H1 (cell line): ENCODE data around the gene MOB2. TPM values are rescaled to one million over a fixed set of nuclear protein-coding genes. Genes with fewer than 3 reads are reported as not detected.

Experiments used
- CTCF ChIA-PET: fragments of 300-600 bp; sonication (Branson Sonifier 250); formaldehyde crosslinking; loops from one replicate; lab custom pipeline; 2021; ENCODE audit not compliant: partially characterized antibody; lab: Charles Lee
- POLR2A ChIA-PET: fragments of 300-600 bp; sonication (Branson Sonifier 250); formaldehyde crosslinking; loops from one replicate; lab custom pipeline; 2021; ENCODE audit warnings: inconsistent platforms; ENCODE audit not compliant: partially characterized antibody; lab: Charles Lee
- DNase-seq, 2 experiments: peaks; one replicate each; pipeline versions ENCODE4 v3.0.0 to v3.0.0-alpha.2; 2010 to 2022; ENCODE audit warnings: low spot score in 2 of 2, low read depth in 1 of 2, mixed read lengths in 1 of 2
- FAIRE-seq: peaks from 2 replicates; lab custom pipeline; 2011; peaks lifted over from hg19 to GRCh38; lab: Jason Lieb, UNC
- H2AFZ ChIP-seq: 2 replicates; pipeline ENCODE4 v1.8.1; 2012; ENCODE audit warnings: low read length, inconsistent platforms
- H2AK5ac ChIP-seq: 2 replicates; pipeline ENCODE4 v1.6.1; 2013; ENCODE audit warnings: low read depth, low read length
- H2BK120ac ChIP-seq: replicated peaks from 2 replicates; pipeline ENCODE3; 2013; ENCODE audit warnings: low read depth, low read length, inconsistent platforms
- H2BK12ac ChIP-seq: 2 replicates; pipeline ENCODE4 v1.6.1; 2013; ENCODE audit warnings: low read depth, low read length
- H2BK15ac ChIP-seq: 2 replicates; pipeline ENCODE4 v1.6.1; 2013; ENCODE audit warnings: low read length
- H2BK20ac ChIP-seq: 2 replicates; pipeline ENCODE4 v1.6.1; 2013; ENCODE audit warnings: low read length
- H2BK5ac ChIP-seq: 2 replicates; pipeline ENCODE4 v1.6.1; 2013; ENCODE audit warnings: low read depth, low read length
- H3K14ac ChIP-seq: 2 replicates; pipeline ENCODE4 v1.6.1; 2013; ENCODE audit warnings: inconsistent platforms; ENCODE audit not compliant: insufficient read length
- H3K18ac ChIP-seq: 2 replicates; pipeline ENCODE4 v1.6.1; 2013; ENCODE audit warnings: low read length; ENCODE audit errors: extremely low read depth
- H3K23ac ChIP-seq: 2 replicates; pipeline ENCODE4 v1.6.1; 2013; ENCODE audit warnings: inconsistent platforms; ENCODE audit not compliant: insufficient read length
- H3K23me2 ChIP-seq: 2 replicates; pipeline ENCODE4 v1.6.1; 2013; ENCODE audit warnings: low read depth, low read length
- H3K27ac ChIP-seq: 2 replicates; pipeline ENCODE4 v1.6.1; 2011; ENCODE audit warnings: low read depth, low read length, inconsistent platforms
- H3K27me3 ChIP-seq, 4 experiments: replicated peaks in 1 of 4; 1 replicate in 1 of 4; 2 replicates in 3 of 4; pipeline versions ENCODE4 v1.6.1 to v1.8.1; 2011 to 2013; ENCODE audit warnings: low read length in 3 of 4, mild to moderate bottlenecking in 3 of 4, inconsistent platforms in 2 of 4, mixed read lengths in 2 of 4, moderate library complexity in 1 of 4; ENCODE audit not compliant: control insufficient read depth in 3 of 4, insufficient read depth in 3 of 4; ENCODE audit errors: extremely low read depth in 1 of 4
- H3K36me3 ChIP-seq, 4 experiments: 2 replicates each; pipeline versions ENCODE4 v1.6.1 to v1.8.1; 2011 to 2013; ENCODE audit warnings: mild to moderate bottlenecking in 4 of 4, low read length in 3 of 4, moderate library complexity in 2 of 4, control low read depth in 1 of 4, inconsistent platforms in 1 of 4; ENCODE audit not compliant: insufficient read depth in 4 of 4, control insufficient read depth in 2 of 4
- H3K4ac ChIP-seq: replicated peaks from 2 replicates; pipeline ENCODE3; 2013; ENCODE audit warnings: low read length, low read depth, mixed read lengths, inconsistent platforms; ENCODE audit not compliant: insufficient read length
- H3K4me1 ChIP-seq, 4 experiments: replicated peaks in 1 of 4; 1 replicate in 1 of 4; 2 replicates in 3 of 4; pipeline versions ENCODE4 v1.6.1 to v1.8.1; 2011 to 2013; ENCODE audit warnings: low read length in 3 of 4, inconsistent platforms in 2 of 4, mixed read lengths in 1 of 4; ENCODE audit not compliant: insufficient read depth in 4 of 4, control insufficient read depth in 3 of 4
- H3K4me2 ChIP-seq, 2 experiments: 2 replicates each; pipeline versions ENCODE4 v1.6.1 to v1.8.1; 2011 to 2013; ENCODE audit warnings: low read depth in 2 of 2, low read length in 2 of 2, control low read depth in 1 of 2, inconsistent platforms in 1 of 2, mild to moderate bottlenecking in 1 of 2; ENCODE audit not compliant: insufficient read depth in 1 of 2
- H3K4me3 ChIP-seq, 4 experiments: fragments of 200-600, 300-600 bp in 1 of 4; sonication (generic), shearing (Covaris generic), sonication (Bioruptor Twin) in 1 of 4; 2 replicates each; pipeline versions ENCODE4 v1.5.1 to v1.8.1; 2011 to 2016; ENCODE audit warnings: low read length in 4 of 4, low read depth in 3 of 4, control low read depth in 2 of 4, inconsistent platforms in 2 of 4, mild to moderate bottlenecking in 2 of 4, mixed read lengths in 1 of 4, moderate library complexity in 1 of 4; ENCODE audit not compliant: insufficient read depth in 2 of 4; ENCODE audit errors: extremely low read depth in 1 of 4
- H3K56ac ChIP-seq: replicated peaks from 2 replicates; pipeline ENCODE3; 2013; ENCODE audit warnings: low read depth, mild to moderate bottlenecking, mixed read lengths, low read length, inconsistent platforms; ENCODE audit not compliant: insufficient read length
- H3K79me1 ChIP-seq: 2 replicates; pipeline ENCODE4 v1.6.1; 2013; ENCODE audit warnings: low read depth, low read length, control low read depth
- H3K79me2 ChIP-seq, 2 experiments: 2 replicates each; pipeline versions ENCODE4 v1.6.1 to v1.8.1; 2012 to 2013; ENCODE audit warnings: low read length in 2 of 2, mild to moderate bottlenecking in 2 of 2, inconsistent platforms in 1 of 2; ENCODE audit not compliant: insufficient read depth in 2 of 2, control insufficient read depth in 1 of 2
- H3K9ac ChIP-seq, 4 experiments: replicated peaks in 1 of 4; 1 replicate in 1 of 4; 2 replicates in 3 of 4; pipeline versions ENCODE4 v1.6.1 to v1.8.1; 2011 to 2013; ENCODE audit warnings: low read depth in 3 of 4, low read length in 3 of 4, control low read depth in 2 of 4, mild to moderate bottlenecking in 2 of 4, moderate library complexity in 2 of 4, inconsistent platforms in 1 of 4; ENCODE audit errors: extremely low read depth in 1 of 4
- H3K9me3 ChIP-seq, 2 experiments: 2 replicates each; pipeline versions ENCODE4 v1.6.1 to v1.8.1; 2012 to 2013; ENCODE audit warnings: mild to moderate bottlenecking in 2 of 2, moderate library complexity in 2 of 2, control low read depth in 1 of 2, inconsistent platforms in 1 of 2, low read depth in 1 of 2, low read length in 1 of 2, mixed read lengths in 1 of 2; ENCODE audit not compliant: insufficient read depth in 2 of 2
- H4K20me1 ChIP-seq, 2 experiments: replicated peaks in 1 of 2; 2 replicates each; pipeline versions ENCODE3 to v1.8.1; 2011 to 2013; ENCODE audit warnings: inconsistent platforms in 2 of 2, low read length in 2 of 2, mild to moderate bottlenecking in 1 of 2; ENCODE audit not compliant: insufficient read depth in 2 of 2, control insufficient read depth in 1 of 2
- H4K5ac ChIP-seq: 2 replicates; pipeline ENCODE4 v1.6.1; 2013; ENCODE audit warnings: low read length, low read depth, mixed read lengths, inconsistent platforms; ENCODE audit not compliant: insufficient read length
- H4K8ac ChIP-seq: 2 replicates; pipeline ENCODE4 v1.8.0; 2013; ENCODE audit warnings: mild to moderate bottlenecking, moderate library complexity, low read length, inconsistent platforms; ENCODE audit not compliant: insufficient read depth; ENCODE audit errors: extremely low read depth
- H4K91ac ChIP-seq: replicated peaks from 2 replicates; pipeline ENCODE3; 2013; ENCODE audit warnings: low read length, mixed read lengths, inconsistent platforms; ENCODE audit not compliant: insufficient read length
- BRCA1 ChIP-seq: IDR thresholded peaks from 2 replicates; pipeline ENCODE4 v1.6.1; 2012; ENCODE audit warnings: low read depth, low read length, improper control_type of control experiment
- MAX ChIP-seq: IDR thresholded peaks from 2 replicates; pipeline ENCODE4 v1.6.1; 2012; ENCODE audit warnings: inconsistent platforms
- SAP30 ChIP-seq: fragments of 300-600 bp; sonication (generic); IDR thresholded peaks from 2 replicates; pipeline ENCODE4 v1.7.1; 2012; ENCODE audit warnings: low read length, moderate library complexity, mild to moderate bottlenecking, inconsistent platforms; ENCODE audit not compliant: insufficient read depth, insufficient replicate concordance
- WGBS, 2 experiments: shearing (Covaris generic) in 1 of 2; methylation state at CpG; one replicate each; pipeline versions ENCODE4 v1.1.6 to v1.1.7; 2013 to 2015; ENCODE audit warnings: low lambda C conversion rate in 2 of 2, mixed read lengths in 2 of 2, inconsistent platforms in 1 of 2, low coverage in 1 of 2, missing lambda C conversion rate in 1 of 2; ENCODE audit not compliant: insufficient replicate concordance in 2 of 2, insufficient coverage in 1 of 2, insufficient read length in 1 of 2; ENCODE audit errors: extremely low coverage in 1 of 2, missing lambda C conversion rate in 1 of 2; 5-methylcytosine and 5-hydroxymethylcytosine counted together
- polyA plus RNA-seq, 7 experiments: library from polyadenylated mRNA; depleted of rRNA in 3 of 7; stranded (reverse) in 5 of 7; unstranded in 2 of 7; fragments of >200 nt in 5 of 7; fragments of 200-250 nt in 2 of 7; gene quantifications; 1 replicate in 5 of 7; 2 replicates in 1 of 7; 4 replicates in 1 of 7; pipeline versions ENCODE4 v1.2.1 to v1.2.3, GENCODE V29; 2011 to 2013; ENCODE audit warnings: missing spikeins in 2 of 7, mixed read lengths in 2 of 7
- total RNA-seq: library from RNA; stranded (reverse); fragmentation: NEBNext Ultra II Directional; extraction: Animal tissue kit (Norgen Biotek cat#: 25700); gene quantifications from 2 replicates; pipeline ENCODE4 v1.2.1, GENCODE V29; 2021

MOB2 gene
- total and polyA plus RNA-seq, 2 of the 8 experiments (the other 6 are each of a cell fraction or from before 2014, with no cell fraction given) = 18.6 to 28.2 TPM

- peaks cover 0 to 2% (median 0%) of the 10 kb centered on the region in 4 experiments; a peak in 1 of 7 replicates for H3K4me1 ChIP-seq
- no peak overlapping the region for H2BK20ac ChIP-seq
- no peaks in the 10 kb centered on the region for H3K23me2 ChIP-seq
- H3K9ac ChIP-seq = no peak overlapping the region
- peaks cover 20% of the 10 kb centered on the region for H3K79me1 ChIP-seq
- H3K27me3 ChIP-seq = no peaks in the 10 kb centered on the region; a peak in 1 of 7 replicates
- no peak overlapping the region for H4K5ac ChIP-seq
- no peak overlapping the region for H3K4me3 ChIP-seq
- H4K8ac ChIP-seq = no peak overlapping the region
- 90% methylated on average over 21 of the region's 22 CpGs; no CpG with 5 or more reads in 1 of the 2 experiments for whole genome bisulfite sequencing, 2 experiments
- no peak overlapping the region for H3K4me2 ChIP-seq
- no peak overlapping the region for H3K56ac ChIP-seq
- H2BK12ac ChIP-seq = no peak overlapping the region
- H2BK120ac ChIP-seq = no peak overlapping the region
- no peak overlapping the region for H3K4ac ChIP-seq
- FAIRE-seq (no peak), DNase-seq (no peak)
- H3K27ac ChIP-seq = no peak overlapping the region
- POLR2A ChIA-PET = no interaction called here
- peaks cover 0 to 2% of the 10 kb centered on the region in 2 experiments; a peak in 1 of 4 replicates for H3K9me3 ChIP-seq
- H3K18ac ChIP-seq = no peak overlapping the region
- CTCF ChIA-PET = interaction anchor here (0.9 kb wide), 1 partner anchor 13 kb away, joined by 3 read pairs; no protein-coding TSS in a partner anchor
- H3K79me2 ChIP-seq = peaks cover 3 to 18% of the 10 kb centered on the region in 2 experiments; a peak in 1 of 4 replicates
- no peak overlapping the region for H4K91ac ChIP-seq
- H3K23ac ChIP-seq = no peak overlapping the region
- no peak overlapping the region for H3K14ac ChIP-seq
- H4K20me1 ChIP-seq = peaks cover 11 to 29% of the 10 kb centered on the region in 2 experiments
- H2BK15ac ChIP-seq = no peak overlapping the region
- no peaks in the 10 kb centered on the region for H3K36me3 ChIP-seq
- H2AK5ac ChIP-seq = no peak overlapping the region
- no peak overlapping the region for H2BK5ac ChIP-seq
- no peak overlapping the region for H2AFZ ChIP-seq
- TF ChIP-seq SAP30 (no peak), BRCA1 (no peak), MAX (no peak)
These were observed 61.6 kb downstream of the MOB2 start for GRCh38 chr11:1425006-1425405.
